ENCODE data around the gene TRH.

DNA sequence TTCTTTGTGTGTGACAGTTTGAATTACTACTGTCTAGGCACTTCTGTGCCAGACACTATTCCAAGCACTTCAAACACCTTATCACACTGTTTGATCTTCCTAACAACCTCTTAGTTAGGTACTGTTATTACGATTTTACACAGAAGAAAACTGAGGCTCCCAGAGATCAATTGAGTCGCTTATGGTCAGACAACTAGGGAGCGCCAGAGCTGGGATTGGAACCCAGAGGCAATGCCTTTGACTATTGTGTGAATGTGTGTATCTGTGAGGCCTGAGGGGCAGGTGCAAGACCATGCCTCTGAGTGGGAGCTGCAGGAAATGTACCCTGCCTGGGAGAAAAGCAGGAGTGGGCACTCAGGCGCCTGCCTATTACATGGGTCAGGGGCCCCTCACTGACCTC is 1.8 kb downstream of the TRH start:
- TF ChIP-seq TAF1 (IDR thresholded peaks at IDR 0.05; ENCODE audit: low read depth) (no peak), RAD21 (conservative IDR thresholded peaks at IDR 0.05) (no peak), SMC3 (conservative IDR thresholded peaks at IDR 0.05; ENCODE audit: poor library complexity) (no peak), POLR2AphosphoS5 (IDR thresholded peaks at IDR 0.05) (no peak), EP300 (conservative IDR thresholded peaks at IDR 0.05; ENCODE audit: poor library complexity, severe bottlenecking) (no peak)
- TF ChIP-seq, protein P1, sequence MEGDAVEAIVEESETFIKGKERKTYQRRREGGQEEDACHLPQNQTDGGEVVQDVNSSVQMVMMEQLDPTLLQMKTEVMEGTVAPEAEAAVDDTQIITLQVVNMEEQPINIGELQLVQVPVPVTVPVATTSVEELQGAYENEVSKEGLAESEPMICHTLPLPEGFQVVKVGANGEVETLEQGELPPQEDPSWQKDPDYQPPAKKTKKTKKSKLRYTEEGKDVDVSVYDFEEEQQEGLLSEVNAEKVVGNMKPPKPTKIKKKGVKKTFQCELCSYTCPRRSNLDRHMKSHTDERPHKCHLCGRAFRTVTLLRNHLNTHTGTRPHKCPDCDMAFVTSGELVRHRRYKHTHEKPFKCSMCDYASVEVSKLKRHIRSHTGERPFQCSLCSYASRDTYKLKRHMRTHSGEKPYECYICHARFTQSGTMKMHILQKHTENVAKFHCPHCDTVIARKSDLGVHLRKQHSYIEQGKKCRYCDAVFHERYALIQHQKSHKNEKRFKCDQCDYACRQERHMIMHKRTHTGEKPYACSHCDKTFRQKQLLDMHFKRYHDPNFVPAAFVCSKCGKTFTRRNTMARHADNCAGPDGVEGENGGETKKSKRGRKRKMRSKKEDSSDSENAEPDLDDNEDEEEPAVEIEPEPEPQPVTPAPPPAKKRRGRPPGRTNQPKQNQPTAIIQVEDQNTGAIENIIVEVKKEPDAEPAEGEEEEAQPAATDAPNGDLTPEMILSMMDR (IDR thresholded peaks at IDR 0.05; ENCODE audit: poor library complexity, severe bottlenecking) = no peak
- TF ChIP-seq, protein P2, sequence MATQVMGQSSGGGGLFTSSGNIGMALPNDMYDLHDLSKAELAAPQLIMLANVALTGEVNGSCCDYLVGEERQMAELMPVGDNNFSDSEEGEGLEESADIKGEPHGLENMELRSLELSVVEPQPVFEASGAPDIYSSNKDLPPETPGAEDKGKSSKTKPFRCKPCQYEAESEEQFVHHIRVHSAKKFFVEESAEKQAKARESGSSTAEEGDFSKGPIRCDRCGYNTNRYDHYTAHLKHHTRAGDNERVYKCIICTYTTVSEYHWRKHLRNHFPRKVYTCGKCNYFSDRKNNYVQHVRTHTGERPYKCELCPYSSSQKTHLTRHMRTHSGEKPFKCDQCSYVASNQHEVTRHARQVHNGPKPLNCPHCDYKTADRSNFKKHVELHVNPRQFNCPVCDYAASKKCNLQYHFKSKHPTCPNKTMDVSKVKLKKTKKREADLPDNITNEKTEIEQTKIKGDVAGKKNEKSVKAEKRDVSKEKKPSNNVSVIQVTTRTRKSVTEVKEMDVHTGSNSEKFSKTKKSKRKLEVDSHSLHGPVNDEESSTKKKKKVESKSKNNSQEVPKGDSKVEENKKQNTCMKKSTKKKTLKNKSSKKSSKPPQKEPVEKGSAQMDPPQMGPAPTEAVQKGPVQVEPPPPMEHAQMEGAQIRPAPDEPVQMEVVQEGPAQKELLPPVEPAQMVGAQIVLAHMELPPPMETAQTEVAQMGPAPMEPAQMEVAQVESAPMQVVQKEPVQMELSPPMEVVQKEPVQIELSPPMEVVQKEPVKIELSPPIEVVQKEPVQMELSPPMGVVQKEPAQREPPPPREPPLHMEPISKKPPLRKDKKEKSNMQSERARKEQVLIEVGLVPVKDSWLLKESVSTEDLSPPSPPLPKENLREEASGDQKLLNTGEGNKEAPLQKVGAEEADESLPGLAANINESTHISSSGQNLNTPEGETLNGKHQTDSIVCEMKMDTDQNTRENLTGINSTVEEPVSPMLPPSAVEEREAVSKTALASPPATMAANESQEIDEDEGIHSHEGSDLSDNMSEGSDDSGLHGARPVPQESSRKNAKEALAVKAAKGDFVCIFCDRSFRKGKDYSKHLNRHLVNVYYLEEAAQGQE (IDR thresholded peaks at IDR 0.05; ENCODE audit: borderline replicate concordance) = no peak
